HG03064 (cell line): ENCODE data around the gene COL8A2.

ENCODE experiments used
- ATAC-seq: cut with Tn5 transposase; IDR thresholded peaks from one replicate; pipeline ENCODE4 v1.9.1; 2021; ENCODE audit warnings: low read depth; ENCODE audit not compliant: unreplicated experiment

COL8A2 gene

DNA sequence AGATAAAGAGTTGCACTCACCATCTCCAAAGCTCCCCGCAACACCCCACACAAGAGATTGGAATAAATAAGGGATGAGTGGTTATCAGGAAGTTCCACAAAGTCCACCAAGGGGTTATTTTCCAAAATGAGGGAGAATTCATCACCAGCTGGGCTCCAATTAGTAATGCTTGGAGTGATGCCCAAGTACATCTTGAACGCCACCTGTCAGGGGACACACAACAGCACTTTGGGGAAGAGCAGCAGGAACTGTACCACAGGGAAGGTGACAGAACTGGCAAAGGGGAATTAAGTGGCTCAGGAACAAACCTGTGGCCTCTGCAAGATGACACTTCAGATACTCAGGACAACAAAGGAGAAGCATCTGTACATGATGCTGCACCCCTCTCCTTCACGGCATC, 12.8 kb upstream of the COL8A2 start:
- no peak for ATAC-seq

DNA sequence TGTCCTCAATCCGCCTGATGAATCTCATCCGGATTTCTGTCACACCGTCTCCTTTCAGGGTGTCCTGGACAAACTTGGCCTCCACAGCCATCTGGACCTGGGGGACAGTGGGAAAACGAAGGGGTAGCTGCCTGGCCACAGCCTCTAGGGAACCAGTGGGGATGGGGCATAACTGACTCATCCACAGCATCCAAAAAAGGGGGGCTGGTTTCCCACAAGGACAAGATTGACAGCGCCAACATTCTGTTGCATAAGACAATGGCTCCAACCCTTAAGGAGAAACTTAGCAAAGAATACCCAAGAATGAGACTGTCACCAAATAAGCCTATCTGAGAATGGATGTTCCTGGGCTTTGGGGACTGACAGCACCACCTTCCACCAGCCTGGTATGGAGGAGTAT, 12.2 kb upstream of the COL8A2 start:
- no peak for ATAC-seq

DNA sequence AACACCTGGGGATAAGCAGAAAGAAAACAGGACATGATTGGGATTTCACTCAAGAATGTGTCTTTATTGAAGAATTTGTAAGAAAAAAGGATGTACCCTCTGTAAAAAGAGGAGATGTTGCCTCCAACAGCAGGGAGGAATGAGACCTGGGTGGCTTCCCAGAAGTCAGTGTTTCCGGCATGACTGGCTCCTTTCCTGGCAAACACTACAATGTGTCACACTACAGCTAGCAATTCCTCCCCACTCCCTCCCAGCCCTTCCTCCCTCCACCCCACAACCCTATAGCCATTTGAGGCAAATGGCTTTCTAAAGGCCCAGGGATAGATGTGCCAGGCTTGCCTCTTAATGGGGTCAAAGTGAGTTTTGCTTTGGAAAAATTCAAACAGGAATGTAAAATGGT, 11.5 kb upstream of the COL8A2 start:
- no peak for ATAC-seq

DNA sequence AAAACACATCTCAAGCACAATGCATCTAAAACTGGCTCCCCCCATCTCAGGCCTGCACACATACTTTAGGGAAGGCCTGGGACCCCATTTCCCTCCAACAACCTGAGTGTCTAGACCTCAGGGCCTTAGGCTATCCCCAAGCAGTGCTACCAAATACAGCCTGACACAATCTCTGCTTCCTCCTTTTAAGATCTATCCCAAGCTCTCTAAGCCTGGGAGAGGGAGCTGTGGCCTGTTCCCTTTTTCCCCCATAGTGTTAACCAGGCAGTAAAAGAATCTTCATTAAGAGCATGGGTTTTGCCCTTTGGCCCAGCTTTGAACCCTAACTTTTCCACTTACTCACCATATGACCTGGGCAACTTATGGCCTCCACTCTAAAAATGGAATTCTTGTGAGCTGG, 10.8 kb upstream of the COL8A2 start:
- no peak for ATAC-seq

DNA sequence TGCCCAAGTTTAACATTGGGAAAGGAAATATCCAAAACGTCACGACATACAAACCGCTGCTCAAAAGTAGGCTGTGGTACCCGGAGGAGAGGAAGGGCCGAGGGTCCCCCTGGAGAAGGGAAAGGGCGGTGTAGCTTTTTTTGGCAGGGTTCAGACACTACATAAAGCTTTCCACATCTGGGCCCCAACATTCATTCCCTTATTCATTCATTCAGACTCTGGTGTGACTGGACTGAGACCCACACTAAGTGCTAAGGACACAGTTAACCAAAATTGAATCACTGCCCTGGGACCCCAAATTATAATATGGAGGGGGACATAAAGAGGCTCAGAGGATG, 10.3 kb upstream of the COL8A2 start:
- ATAC-seq, result no peak

DNA sequence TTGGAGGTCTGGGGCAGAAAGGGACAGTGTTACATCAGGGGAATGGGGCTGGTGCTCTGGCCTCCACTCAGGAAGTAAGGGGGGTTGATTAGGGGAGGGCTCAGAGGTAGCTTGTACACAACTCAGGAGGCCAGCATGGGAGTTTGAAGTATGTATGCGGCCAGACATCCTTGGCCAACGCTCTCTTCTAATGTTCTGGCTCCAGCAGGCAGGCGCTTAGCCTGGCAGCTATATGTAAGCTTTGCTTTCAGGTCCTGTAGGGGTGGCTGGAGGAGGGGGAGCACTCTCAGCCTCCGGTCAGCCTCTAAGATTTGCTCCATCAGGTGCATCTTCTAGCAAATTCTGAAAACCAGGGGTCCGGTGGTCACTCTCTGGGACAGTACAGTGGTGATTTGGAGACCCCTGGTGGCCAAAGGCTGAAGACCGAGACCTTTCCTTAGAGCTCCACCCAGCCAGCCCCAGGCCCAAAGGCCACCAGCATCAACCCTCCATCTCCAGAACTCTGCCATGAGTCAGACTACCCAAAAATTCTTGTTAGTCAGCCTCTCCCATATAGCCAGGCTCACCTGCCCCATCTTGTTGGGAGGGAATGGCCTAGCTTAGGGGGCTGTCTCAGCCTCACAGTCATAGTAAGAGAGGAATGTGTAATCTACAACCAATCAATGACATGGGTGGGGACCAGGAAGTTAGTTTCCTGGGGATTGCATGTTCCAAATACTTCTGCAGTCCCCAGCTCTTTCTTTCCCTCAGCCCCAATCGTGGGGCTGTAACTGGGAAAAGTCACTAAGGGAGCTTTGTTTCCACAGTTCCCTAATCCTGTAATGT, 9.7 kb upstream of the COL8A2 start:
- no peak for ATAC-seq

DNA sequence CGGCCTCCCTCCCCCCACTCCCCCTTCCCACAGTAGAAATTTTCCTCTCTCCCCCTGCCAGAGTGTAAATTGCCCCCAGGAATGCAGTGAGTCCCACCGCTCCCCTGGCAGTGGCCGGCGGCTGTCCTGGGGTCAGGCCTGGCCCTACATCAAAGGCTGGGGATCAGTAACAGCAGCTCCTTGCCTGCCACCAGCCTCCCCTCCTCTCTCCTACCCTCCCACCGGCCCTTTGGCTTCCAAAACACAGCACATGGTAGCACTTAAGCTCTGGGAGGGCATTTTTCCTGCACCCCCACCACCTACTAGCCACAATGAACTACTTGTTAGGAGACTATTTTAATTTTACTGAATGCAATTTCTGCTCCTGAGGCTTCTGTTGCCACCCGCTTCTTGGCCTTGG, 9.0 kb upstream of the COL8A2 start:
- no peak for ATAC-seq

DNA sequence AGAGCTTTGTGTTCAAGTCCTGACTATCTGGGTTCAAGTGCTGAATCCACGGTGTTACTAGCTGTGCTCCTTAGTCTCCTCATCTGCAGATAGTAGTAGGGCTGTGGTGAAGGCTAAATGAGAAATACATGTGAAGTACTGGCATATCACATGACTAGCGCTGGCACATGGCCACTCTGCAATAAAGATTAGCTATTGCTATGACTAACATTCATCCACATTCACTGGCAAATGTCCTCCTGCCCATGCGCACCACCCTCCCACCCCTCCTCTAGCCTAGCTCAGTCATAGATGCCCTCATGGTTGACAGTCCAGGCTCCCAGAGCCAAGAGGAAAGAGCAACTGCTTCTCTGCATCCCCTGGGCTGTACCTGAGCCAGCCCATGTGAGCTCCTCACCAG, 8.5 kb upstream of the COL8A2 start:
- no peak for ATAC-seq

DNA sequence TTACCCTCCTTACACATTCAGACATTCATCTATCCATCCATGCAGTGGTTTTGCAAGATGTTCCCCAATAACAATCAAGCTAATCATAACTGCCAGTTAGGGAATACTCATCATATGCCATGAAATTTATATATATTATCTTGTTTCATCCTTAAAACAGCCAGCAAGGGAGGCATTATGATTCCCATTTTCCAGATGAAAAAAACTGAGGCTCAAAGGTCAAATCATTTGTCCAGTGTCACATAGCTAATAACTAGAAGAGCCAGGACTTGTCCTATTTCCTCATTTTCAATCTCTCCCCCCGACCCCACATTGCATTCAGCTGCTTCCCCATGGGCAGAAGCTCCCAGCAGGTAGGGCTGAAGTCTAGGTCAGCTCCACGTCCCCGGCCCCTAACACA, 7.0 kb upstream of the COL8A2 start:
- ATAC-seq, result no peak

DNA sequence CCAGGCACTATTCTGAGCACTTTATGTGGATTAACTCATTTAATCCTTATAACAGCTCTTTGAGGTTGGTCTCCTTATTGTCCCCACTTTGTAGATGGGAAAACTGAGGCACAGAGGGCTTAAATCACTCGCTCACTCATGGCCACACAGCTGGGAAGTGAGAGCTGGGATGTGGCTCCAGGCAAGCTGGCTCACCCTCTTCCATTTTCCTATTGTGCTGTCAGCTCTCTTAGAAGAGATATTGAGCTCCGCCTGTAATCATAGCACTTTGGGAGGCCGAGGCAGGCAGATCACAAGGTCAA, 3.8 kb upstream of the COL8A2 start:
- ATAC-seq, result no peak

DNA sequence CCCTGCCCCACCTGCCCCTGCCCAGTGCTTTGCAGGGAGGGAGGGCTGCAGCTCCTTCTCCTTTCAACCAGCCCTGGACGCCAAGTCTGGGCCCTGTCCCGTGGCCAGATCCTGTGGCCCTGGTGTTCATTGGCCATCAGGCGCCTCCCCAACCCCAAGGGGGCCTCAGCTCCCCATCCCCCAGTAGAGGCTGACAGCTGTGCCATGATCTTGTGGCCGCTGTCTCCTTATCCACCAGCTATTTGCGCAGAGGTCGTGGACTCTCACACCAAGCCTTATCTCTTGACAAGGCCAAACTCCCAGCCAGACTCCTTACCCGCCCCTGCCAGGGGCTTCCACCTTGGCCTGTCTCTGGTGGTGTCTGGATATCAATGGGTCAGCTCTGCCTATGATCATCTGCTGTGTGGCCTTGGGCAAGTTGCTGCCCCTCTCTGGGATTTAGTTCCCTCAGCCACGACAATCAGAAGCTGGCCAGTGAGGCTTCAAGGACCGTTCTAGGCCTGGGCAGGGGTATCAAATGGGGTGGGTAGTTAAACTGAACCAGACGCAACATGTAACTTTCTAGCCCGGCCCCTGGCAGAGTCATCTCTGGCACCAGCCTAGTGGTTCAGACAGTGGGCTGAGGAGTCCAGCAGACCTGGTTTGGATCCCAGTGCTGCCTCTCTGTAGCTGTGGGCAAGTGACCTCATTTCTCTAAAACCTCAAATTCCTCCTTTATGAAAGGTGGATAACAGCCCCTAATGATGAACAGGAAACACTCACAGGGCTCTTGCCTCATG, 3.3 kb upstream of the COL8A2 start:
- no peak for ATAC-seq

DNA sequence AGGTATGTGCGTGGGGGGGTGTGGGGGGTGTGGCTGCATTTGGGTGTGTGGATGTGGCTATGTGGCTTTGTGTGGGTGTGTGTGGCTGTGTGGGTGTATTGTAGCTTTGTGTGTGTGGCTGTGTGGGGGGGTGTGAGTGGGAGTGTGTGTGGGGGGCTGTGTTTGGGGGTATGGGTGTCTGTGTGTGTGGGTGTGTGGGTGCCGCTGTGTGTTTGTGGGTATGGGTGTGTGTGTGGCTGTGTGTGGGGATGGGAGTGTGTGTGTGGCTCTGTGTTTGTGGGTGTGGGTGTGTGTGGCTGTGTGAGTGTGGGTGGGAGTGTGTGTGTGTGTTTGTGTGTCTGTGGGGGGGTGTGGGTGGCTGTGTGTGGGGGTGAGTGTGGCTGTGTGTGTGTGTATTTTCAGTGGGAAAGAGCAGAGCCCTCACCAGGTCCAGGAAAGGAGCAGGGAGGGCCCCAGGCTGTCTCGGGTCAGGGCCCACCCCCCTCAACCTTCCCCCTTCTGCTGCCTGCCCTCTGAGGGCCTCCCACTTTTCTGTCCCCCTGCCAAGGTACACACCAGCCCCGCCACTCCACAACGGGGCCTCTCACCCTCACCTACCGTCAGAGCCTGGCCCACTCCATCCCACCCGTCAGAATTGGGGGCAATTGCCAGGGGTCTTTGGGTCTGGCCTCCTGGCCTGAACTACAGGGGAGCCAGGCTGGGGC, 1.9 kb upstream of the COL8A2 start:
- ATAC-seq, result no peak

DNA sequence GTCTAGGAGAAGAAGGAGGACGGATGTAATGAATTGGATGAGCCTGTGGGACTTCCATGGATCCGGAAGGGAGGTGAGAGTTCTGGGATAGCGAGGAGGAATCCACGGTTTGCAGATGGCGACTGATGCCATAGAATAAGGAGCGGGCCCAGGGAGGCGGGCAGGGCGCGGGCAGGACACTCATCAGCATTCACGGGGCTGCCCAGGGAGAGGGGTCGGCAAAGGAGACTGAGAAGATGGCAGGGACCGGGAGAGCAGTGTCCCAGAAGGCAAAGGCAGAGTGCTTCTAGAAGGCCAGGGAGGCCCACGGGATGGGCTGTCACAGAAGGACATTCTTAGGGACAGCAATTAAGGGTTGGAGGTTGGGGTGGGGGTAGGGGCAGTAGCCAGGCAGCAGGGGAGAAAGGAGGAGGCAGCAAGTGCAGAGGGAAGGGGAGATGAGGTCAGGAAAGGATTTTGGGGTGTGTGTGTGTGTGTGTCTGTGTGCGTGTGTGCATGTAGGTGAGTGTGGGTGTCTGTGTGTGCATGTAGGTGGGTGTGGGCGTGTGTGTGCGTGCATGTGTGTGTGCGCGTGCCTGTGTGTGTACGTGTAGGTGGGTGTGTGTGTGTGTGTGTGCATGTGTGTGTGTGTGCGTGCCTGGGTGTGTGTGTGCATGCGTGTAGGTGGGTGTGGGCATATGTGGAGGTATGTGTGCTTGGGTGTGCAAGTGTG, 1.1 kb upstream of the COL8A2 start:
- ATAC-seq, result no peak

DNA sequence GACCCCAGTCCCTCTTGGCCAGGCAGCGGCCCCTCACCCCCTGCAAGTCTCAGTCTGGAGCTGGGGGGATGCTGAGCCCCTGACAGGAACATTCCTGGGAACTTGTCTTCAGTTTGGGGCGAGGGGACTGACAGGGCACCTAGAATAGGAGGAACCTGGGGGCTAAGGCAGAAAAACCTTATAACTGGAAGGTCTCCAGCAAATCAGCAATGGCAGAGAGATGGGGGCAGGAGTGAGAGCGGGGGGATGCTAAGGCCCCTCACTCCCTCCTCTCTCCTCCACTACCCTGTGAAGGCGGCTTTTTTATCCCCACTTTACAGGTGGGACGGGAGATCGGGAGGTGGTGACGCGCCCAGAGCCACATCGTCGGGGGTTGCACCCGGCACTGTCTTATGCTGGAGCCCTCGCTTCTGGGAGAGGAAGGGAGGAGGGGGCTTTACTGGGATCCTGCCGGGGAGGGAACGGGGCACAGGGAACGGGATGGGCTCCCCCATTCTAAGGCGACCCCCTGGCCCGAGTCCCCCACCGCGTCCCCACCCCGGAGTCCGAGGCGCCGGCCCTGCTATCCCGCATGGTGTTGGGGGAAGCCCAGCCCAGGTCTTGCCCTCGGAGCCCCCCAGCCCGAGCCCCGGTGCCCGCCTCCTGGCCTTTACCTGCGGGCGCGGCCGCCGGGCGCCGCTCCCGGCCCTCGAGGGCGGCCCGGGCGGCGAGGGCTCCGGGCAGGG, 456 bp downstream of the COL8A2 start:
- ATAC-seq, result no peak

DNA sequence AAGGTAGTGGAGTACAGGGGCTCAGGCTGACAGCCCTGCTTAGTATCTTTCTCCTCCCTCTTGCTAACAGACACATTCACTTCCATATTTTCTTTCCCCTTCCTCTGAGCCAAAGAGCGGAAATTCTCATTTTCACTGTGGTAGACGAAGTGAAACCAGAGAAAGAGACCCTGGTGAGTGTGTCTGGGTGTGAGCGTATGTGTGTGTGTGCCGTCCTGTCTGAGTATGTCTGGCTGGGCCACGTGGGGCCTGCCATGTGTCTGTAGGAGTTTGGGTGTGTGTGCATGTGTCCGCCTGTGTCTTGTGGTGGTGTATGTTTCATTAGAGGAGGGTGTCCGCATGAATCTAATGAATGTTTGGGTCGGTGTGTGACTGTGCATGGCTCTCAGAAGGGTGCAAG, 1.7 kb downstream of the COL8A2 start:
- no peak for ATAC-seq

DNA sequence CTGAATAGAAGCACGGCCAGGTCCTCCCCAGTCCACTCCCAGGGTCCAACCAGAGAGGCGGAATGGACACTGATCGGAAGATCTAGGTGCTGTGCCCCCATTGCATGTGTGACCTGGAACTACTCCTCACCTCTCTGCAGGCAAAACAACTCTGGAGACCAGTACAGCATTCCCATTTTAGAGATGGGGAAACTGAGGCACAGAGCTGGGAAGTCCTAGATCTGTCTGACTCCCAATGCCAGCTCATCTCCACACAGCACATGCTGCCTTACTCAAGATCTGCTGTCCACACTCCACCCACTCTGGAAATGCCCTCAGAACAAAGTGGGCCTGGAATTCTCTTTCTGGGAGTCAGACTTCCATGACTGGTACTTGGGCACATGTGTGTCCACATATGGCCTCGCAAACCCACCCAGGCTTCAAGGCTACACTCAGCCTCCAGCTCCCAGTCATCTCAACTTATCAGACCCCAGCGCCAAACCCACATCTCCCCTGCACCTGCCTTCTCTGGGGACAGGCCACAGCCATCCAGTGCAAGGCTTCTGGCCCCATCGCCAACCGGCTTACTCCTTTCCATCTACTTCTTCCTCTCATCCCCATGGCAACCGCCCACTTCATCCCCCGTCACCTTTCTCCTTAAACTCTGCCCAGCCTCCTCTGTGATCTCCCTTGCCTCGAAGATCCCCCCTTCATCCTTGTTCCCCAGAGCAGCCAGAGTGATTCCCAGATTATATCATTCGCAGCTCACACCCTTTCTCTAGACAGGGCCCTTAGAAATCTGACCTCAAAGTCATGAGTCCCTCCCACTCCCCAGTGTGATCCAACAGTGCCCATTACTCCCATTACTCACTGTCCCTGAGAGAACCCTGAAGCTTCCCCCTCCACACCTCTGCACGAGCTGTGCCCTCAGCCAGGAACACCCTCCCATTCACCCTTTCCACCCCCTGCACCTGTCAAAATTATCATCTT, 2.7 kb downstream of the COL8A2 start:
- no peak for ATAC-seq

DNA sequence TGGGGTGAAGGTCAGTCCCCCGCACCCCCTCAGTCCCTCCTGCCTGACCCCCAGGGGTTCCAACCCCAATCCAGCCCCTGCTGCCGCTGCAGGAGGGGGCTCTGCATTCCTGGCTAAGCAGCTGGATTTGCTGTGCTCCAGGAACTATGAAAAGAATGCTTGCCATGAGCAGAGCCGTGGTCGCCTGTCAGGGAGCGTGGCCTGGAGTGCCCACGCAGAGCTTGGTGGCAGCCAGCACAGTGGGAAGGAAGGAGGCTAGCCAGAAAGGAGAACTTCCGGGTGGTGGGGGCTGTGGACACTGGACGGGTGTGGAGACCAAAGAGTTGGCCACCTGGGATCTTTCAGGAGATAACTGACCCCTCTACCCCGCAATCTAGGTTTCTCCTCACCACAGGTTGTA, 5.6 kb downstream of the COL8A2 start:
- no peak for ATAC-seq

DNA sequence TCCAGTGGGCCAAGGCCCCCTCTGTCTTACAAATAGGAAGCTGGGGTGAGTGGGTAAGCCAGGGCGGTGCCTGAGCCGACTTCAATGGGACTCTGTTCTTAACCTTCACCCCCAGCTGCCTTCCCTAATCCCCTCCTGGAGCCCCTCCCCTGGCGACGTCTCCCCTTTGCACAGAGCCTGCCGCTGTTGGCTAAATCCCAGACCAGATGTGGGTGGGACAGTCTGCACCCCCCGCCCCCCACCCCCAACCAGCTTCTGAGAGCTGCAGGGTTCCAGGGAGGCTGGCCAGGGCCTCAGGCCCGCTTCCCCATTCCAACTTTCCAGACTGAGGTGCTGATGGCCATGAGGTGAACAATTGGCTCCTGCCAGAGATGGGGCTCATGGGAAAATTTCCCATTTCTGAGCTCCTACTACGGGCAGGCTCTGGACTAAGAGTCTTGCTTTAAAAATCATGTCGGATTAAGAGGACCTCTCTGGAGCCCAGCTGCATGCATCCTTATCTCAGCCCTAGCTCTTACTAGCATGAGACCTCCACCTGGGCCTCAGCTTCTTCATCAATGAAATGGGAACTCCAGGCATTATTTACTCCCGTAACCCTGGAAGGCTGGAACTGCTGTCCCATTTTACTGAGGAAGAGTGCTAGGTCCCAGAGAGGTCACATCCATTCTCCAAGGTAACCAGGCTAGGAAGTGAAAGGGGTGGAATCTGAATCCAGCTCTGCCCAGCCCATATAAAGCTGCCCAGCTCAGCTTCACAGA, 6.4 kb downstream of the COL8A2 start:
- no peak for ATAC-seq

DNA sequence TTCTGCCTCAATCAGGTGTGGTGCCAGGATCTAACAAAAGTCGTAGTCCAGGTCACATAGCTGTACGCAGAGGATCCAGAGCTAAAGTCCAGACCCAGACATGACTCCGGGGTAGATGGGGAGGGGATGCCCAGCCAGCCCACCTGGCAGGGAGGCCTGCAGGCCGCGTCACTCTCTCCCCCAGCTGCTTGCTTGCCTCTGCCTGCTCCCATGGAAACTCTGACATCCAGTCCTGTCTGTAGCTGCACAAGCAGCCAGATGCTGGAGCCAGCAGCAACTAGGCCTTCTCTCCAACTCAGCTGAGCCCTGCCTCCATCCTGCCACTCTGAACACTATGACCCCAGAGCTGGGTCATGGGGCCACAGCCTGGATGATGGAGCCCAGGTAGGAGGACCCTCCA, 8.1 kb downstream of the COL8A2 start:
- no peak for ATAC-seq
